Activated B cell treated with CpG ODN at 0.5 μM for 24 hours (primary cell): ENCODE data around the gene MRPS5. TPM values are rescaled to one million over a fixed set of nuclear protein-coding genes. Genes with fewer than 3 reads are reported as not detected.

Experiments used
- ATAC-seq: fragments of 200-7000 bp; cut with Tn5 transposase; one replicate; pipeline ENCODE4 v1.10.0; 2021; ENCODE audit warnings: low read depth, mild to moderate bottlenecking, moderate library complexity
- CTCF ChIA-PET: fragments of 350-600 bp; sonication (Branson Sonifier 250); formaldehyde crosslinking; loops from one replicate; lab custom pipeline; 2021; ENCODE audit warnings: antibody characterized with exemption; lab: Charles Lee
- POLR2A ChIA-PET: fragments of 350-600 bp; sonication (Branson Sonifier 250); formaldehyde crosslinking; loops from one replicate; lab custom pipeline; 2021; ENCODE audit warnings: antibody characterized with exemption; lab: Charles Lee
- DNase-seq: peaks from one replicate; pipeline ENCODE4 v3.0.0; 2022
- H3K27ac Mint-ChIP-seq: one replicate; pipeline ENCODE4 v1.8.0; 2020; ENCODE audit warnings: mixed read lengths
- H3K27me3 Mint-ChIP-seq: one replicate; pipeline ENCODE4 v1.8.0; 2021; ENCODE audit warnings: mixed read lengths
- H3K36me3 Mint-ChIP-seq: one replicate; pipeline ENCODE4 v1.8.0; 2021; ENCODE audit warnings: low read depth, mixed read lengths
- H3K4me1 Mint-ChIP-seq: one replicate; pipeline ENCODE4 v1.8.0; 2021; ENCODE audit warnings: mixed read lengths
- H3K4me3 Mint-ChIP-seq: one replicate; pipeline ENCODE4 v1.8.0; 2020; ENCODE audit warnings: mild to moderate bottlenecking, mixed read lengths
- H3K9me3 Mint-ChIP-seq: one replicate; pipeline ENCODE4 v1.8.0; 2020; ENCODE audit warnings: mixed read lengths
- intact Hi-C: fragments of 100-400 bp; cut with micrococcal nuclease; formaldehyde crosslinking; loops from one replicate; pipeline ENCODE4 v1.15.1; 2024
- total RNA-seq: library from RNA; stranded (reverse); gene quantifications from 2 replicates; pipeline ENCODE4 v1.2.3, GENCODE V29; 2022
- TF ChIP-seq, protein P1 (sequence below): fragments of 200-600 bp; IDR thresholded peaks from one replicate; pipeline ENCODE4 v1.8.0; 2022; ENCODE audit warnings: antibody characterized with exemption, mild to moderate bottlenecking

The MRPS5 gene
- total RNA-seq, 1 donor from 2014 or later: 44.4 TPM

DNA sequence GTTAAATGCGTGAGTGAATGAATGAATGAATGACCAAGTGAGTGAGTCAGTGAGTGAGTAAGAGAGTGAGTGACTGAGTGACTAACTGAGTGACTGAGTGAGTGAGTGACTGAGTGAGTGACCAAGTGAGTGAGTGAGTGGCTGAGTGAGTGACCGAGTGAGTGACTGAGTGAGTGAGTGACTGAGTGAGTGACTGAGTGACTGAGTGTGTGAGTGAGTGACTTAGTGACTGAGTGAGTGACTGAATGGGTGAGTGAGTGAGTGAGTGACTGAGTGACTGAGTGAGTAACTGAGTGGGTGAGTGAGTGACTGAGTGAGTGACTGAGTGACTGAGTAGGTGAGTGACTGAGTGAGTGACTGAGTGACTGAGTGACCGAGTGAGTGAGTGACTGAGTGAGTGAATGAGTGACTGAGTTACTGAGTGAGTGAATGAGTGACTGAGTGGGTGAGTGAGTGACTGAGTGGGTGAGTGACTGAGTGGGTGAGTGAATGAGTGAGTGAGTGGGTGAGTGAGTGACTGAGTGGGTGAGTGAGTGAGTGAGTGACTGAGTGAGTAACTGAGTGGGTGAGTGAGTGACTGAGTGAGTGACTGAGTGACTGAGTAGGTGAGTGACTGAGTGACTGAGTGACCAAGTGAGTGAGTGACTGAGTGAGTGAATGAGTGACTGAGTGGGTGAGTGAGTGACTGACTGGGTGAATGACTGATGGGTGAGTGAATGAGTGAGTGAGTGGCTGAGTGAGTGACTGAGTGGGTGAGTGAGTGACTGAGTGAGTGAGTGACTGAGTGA, 84.8 kb downstream of the MRPS5 start:
- ChIA-PET CTCF (no interaction called here), POLR2A (no interaction called here)
- DNase-seq (no peak), ATAC-seq (no peak)
- no peak overlapping the region for H3K4me3 Mint-ChIP-seq
- no peaks in the 10 kb centered on the region for H3K4me1 Mint-ChIP-seq
- peaks cover 17% of the 10 kb centered on the region for H3K9me3 Mint-ChIP-seq
- no peak overlapping the region for H3K27ac Mint-ChIP-seq
- no peaks in the 10 kb centered on the region for H3K27me3 Mint-ChIP-seq
- H3K36me3 Mint-ChIP-seq: no peaks in the 10 kb centered on the region
- TF ChIP-seq, protein P1, sequence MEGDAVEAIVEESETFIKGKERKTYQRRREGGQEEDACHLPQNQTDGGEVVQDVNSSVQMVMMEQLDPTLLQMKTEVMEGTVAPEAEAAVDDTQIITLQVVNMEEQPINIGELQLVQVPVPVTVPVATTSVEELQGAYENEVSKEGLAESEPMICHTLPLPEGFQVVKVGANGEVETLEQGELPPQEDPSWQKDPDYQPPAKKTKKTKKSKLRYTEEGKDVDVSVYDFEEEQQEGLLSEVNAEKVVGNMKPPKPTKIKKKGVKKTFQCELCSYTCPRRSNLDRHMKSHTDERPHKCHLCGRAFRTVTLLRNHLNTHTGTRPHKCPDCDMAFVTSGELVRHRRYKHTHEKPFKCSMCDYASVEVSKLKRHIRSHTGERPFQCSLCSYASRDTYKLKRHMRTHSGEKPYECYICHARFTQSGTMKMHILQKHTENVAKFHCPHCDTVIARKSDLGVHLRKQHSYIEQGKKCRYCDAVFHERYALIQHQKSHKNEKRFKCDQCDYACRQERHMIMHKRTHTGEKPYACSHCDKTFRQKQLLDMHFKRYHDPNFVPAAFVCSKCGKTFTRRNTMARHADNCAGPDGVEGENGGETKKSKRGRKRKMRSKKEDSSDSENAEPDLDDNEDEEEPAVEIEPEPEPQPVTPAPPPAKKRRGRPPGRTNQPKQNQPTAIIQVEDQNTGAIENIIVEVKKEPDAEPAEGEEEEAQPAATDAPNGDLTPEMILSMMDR: no peak
- intact Hi-C loops: no loop called here

Other genes starting within 250 kb of the MRPS5 start
- not detected in 2 replicates for gene MAL, start 96.1 kb downstream of the MRPS5 start, total RNA-seq
- 19.0 and 24.7 TPM in 2 replicates for gene ZNF514, start 38.0 kb upstream of the MRPS5 start, total RNA-seq
- gene ZNF2, start 44.0 kb upstream of the MRPS5 start, total RNA-seq: 4.9 and 5.3 TPM in 2 replicates
- gene ZNF892, start 85.7 kb upstream of the MRPS5 start, total RNA-seq: 4.0 and 4.3 TPM in 2 replicates
- gene PROM2, start 152.6 kb upstream of the MRPS5 start, total RNA-seq: 0.12 and 0.93 TPM in 2 replicates
- not detected in 2 replicates for gene KCNIP3, start 175.5 kb upstream of the MRPS5 start, total RNA-seq